Activated CD4-positive, CD25-positive, alpha-beta regulatory T cell (primary cell): ENCODE data around the gene TAL1.

Source experiments
- DNase-seq, 4 experiments: peaks; one replicate each; lab custom pipeline; 2025; lab: John Stamatoyannopoulos, UW

TAL1 gene

GRCh38 chr1:47188791-47189785 lies 42.9 kb downstream of the TAL1 start:
- no peak for DNase-seq

DNA sequence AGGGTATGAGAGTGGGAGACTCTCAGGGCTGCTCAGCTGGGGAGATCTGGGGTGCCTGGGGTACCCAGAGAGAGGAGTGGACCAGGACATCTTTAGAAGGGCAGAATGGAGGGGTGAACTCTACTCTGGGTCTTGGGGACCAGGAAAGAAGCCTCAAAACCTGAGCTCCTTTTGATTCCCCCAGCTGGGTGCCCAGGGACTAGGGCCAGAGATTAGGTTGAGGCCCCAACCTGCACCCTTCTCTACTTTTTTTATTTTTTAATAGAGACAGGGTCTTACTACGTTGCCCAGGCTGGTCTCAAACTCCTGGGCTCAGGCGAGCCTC lies 44.1 kb downstream of the TAL1 start:
- DNase-seq, result no peak

DNA sequence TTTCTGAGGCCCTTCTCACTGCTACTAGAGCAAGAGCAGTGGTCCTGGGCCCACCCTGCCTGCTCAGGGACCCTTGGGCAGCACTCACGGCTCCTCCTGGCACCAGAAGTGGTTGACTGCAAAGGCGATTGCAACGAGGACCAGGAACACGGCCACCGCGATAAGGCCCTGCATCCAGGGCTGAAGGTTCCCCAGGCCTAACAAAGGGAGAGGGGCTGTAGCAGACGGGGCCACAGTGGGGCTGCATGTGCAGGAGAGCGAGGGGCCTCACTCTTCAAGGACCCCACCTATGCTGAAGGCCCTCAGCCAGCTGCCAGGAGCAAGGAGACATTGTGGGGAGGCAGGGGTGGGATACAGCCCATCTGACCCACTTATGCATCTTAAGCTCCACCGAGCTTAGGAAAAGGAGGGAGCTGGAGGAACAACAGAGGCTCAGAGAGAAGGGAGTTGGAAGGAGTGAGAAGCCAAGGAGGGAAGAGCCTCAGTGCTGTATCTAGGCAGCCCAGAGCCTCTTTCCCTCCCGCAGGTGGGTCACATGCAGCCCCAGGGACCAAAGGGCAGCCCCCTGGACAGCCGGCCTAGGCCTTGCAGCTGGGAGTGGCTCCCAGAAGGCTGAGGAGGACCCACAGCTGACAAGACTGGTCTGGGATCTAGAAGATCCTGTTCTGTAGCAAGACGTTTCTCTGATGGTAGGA lies 44.6 kb downstream of the TAL1 start:
- no peak for DNase-seq

GRCh38 chr1:47186267-47187185 lies 45.5 kb downstream of the TAL1 start:
- DNase-seq, result no peak

GRCh38 chr1:47184822-47185677 lies 47.0 kb downstream of the TAL1 start:
- no peak for DNase-seq

DNA sequence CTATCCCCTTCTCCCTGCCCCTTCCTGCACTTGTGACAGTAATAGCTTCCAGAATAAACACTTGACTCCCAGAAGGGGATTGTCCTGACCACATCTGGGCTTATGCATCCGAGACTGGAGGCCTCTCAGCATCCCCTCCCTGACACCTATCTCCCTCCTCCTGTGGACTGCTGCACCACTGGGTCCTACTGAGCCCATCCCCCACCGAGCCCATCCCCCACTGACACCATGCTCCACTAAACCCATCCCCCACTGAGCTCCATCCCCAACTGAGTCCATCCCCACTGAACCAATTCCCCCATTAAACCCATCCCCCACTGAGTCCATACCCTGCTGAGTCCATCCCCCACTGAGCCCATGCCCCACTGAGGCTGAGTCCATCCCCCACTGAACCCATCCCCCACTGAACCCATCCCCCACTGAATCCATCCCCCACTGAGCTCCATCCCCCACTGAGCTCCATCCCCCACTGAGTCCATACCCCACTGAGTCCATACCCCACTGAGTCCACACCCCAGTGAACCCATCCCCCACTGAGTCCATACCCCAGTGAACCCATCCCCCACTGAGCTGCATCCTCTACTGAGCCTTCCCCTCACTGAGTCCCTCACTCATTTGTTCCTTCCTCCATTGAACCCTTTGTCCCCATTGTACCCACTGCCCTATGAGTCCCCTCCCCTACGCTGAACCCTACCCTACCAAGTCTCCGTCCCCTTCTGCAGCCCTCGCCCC lies 47.8 kb downstream of the TAL1 start:
- DNase-seq, result no peak

DNA sequence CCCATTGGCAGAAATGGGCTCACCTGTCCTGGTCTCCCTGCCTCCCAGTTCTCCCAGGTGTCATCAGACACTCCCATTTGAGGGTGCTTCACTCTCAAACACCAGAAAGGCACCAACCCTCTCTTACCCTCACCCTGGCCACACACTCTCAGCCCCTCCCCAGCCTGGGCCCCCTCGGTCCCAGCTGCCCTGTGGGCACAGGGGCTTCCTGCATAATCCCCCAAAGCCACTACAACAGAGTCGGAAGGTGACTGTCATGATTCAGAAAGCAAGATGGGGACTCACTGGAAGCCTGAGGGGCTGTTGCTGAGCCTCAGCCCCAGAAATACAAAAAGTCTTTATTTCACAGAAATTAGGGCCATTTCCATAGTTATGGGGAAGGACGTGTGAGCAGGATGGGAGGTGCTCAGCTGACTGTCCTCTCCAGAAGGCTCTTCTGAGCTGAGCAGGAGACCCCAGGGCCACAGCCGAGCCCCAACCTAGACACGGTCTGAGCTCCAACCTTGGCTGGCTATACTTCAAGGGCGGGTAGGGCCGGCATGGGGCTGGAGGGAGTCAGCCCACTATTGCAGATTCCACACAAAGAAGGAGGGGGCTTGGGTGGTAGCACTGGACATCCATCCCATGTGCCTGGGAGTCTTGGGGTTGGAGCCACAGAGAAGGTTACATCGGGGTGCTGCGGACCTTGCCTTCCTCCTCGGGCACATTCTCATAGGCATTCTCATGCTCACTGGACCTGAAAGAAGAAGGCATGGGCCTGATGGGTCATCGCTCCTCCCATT lies 48.5 kb downstream of the TAL1 start:
- no peak for DNase-seq

- DNase-seq, result no peak
Observed at GRCh38 chr1:47182676-47183235, 49.3 kb downstream of the TAL1 start.

GRCh38 chr1:47181955-47182675 lies 49.9 kb downstream of the TAL1 start:
- no peak for DNase-seq

- no peak for DNase-seq
Observed at GRCh38 chr1:47181095-47181954, 50.7 kb downstream of the TAL1 start.

GRCh38 chr1:47180603-47181094 lies 51.4 kb downstream of the TAL1 start:
- no peak for DNase-seq

GRCh38 chr1:47179988-47180563 lies 51.9 kb downstream of the TAL1 start:
- no peak for DNase-seq

DNA sequence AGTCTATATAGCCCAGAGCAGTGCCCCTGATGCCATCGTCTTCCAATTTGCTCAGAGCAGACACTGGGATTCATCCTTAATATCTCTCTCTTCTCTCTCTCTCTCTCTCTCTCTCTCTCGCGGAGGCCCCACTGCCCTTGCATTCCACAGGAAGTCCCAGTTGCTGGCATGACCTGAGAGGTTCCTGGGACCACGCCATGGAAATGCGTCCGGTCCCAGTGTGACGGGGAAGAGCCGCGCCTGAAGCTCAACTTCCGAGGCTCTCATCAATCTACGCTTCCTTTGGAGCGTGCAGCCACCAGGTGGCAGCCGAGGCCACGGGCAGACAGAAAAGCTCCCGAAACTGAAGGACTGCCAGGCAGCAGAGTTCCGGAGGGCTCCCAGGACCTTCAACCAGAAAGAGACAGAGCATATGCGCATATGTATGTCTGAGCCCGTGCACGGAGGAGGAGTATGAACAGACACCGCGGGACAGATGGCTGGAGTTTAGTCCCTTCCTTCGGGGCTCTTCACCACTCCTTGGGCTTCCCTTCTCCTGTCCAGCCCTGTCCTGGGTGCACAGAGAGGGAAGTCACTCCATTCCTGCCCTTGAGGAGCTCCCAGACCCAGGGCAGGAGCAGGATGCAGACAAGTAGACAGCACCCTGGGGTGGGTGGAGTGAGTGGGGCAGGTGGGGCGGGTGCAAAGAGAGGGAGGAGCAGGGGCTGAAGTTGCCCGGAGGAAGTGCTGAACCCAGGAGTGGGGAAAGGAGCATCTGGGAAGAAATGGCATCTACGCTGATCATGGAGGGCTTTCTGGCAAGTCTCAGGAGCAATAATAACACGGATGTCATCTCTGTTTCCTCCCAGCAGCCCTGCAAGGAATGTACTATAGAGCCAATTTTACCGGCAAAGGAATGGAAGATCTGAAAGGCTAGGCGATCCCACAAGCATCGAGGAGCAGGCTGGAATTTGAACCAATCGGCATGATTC lies 52.7 kb downstream of the TAL1 start:
- DNase-seq, result peak; percentile 35 to 51 (median 42)

DNA sequence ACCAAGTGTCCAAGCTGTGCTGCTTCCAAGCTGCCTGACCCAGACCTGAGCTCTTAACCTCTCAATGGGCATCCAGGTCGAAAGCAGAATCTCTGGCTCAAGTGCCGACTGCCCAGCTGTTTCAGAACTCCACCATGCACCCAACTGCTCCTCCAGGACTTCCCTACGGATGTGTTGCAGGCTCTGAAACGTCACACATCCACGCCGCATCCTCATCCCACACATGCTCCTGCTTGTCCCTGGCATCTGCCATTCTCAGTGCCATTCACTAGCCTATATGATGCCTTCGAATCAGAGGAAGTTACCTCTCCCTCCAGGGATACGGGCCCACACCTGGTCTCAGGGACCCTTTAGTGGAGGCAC lies 53.4 kb downstream of the TAL1 start:
- DNase-seq, result no peak

GRCh38 chr1:47178020-47178419 lies 54.0 kb downstream of the TAL1 start:
- no peak for DNase-seq
